CMK (cell line): Measurements from ENCODE around the gene RAB3B.
"Not testable (repeated sequence)": the region's sequence is repeated elsewhere in the genome, so short reads cannot be mapped to it uniquely, and the experiment has no call there.

ENCODE experiments used
- DNase-seq: peaks from one replicate; pipeline ENCODE4 v3.0.0-alpha.2; 2010; ENCODE audit warnings: low read depth

RAB3B gene

GRCh38 chr1:51989582-51990477 lies 670 bp downstream of the RAB3B start:
- no peak for DNase-seq

GRCh38 chr1:51988254-51988653 lies 2.2 kb downstream of the RAB3B start:
- no peak for DNase-seq

GRCh38 chr1:51986718-51987117 lies 3.8 kb downstream of the RAB3B start:
- DNase-seq, result no peak

- DNase-seq, result no peak
Measured at GRCh38 chr1:51982161-51982560, 8.3 kb downstream of the RAB3B start.

- no peak for DNase-seq
Measured at GRCh38 chr1:51981555-51981954, 8.9 kb downstream of the RAB3B start.

- no peak for DNase-seq
Measured at GRCh38 chr1:51978099-51978498, 12.4 kb downstream of the RAB3B start.

- peak; percentile 78 for DNase-seq
Measured at GRCh38 chr1:51976846-51977602, 13.5 kb downstream of the RAB3B start.

- no peak for DNase-seq
Measured at GRCh38 chr1:51973587-51974474, 16.7 kb downstream of the RAB3B start.

GRCh38 chr1:51969038-51969705 lies 21.3 kb downstream of the RAB3B start:
- DNase-seq, result no peak

- no peak for DNase-seq
Measured at GRCh38 chr1:51968632-51969031, 21.9 kb downstream of the RAB3B start.

- DNase-seq, result not testable (repeated sequence)
Measured at GRCh38 chr1:51967213-51967791, 23.2 kb downstream of the RAB3B start.

GRCh38 chr1:51966559-51966958 lies 23.9 kb downstream of the RAB3B start:
- DNase-seq, result no peak

GRCh38 chr1:51964309-51964696 lies 26.2 kb downstream of the RAB3B start:
- DNase-seq, result no peak

- no peak for DNase-seq
Measured at GRCh38 chr1:51963592-51964308, 26.8 kb downstream of the RAB3B start.

GRCh38 chr1:51962486-51963356 lies 27.8 kb downstream of the RAB3B start:
- no peak for DNase-seq

GRCh38 chr1:51961954-51962353 lies 28.5 kb downstream of the RAB3B start:
- DNase-seq, result no peak

- no peak for DNase-seq
Measured at GRCh38 chr1:51961231-51961630, 29.3 kb downstream of the RAB3B start.

GRCh38 chr1:51960262-51960661 lies 30.2 kb downstream of the RAB3B start:
- no peak for DNase-seq

GRCh38 chr1:51958824-51959223 lies 31.7 kb downstream of the RAB3B start:
- DNase-seq, result no peak

- no peak for DNase-seq
Measured at GRCh38 chr1:51957618-51958017, 32.9 kb downstream of the RAB3B start.
